ENCODE results near the gene PNLIPRP1.
A peak's percentile ranks its signal among the peaks of the same experiment; 100 is the strongest.

Gene PNLIPRP1

GRCh38 chr10:116602648-116603400 is 12.1 kb downstream of the PNLIPRP1 start:
- DNase-seq, result no peak

GRCh38 chr10:116606061-116606483 is 15.3 kb downstream of the PNLIPRP1 start:
- no peak for DNase-seq

GRCh38 chr10:116607336-116607735 is 16.6 kb downstream of the PNLIPRP1 start:
- DNase-seq, result no peak

- DNase-seq, result no peak
Observed at GRCh38 chr10:116608686-116609594, 18.2 kb downstream of the PNLIPRP1 start.

- no peak for DNase-seq
Observed at GRCh38 chr10:116610443-116611152, 19.8 kb downstream of the PNLIPRP1 start.

- no peak for DNase-seq
Observed at GRCh38 chr10:116611153-116611545, 20.4 kb downstream of the PNLIPRP1 start.

- DNase-seq, result no peak
Observed at GRCh38 chr10:116612107-116612769, 21.5 kb downstream of the PNLIPRP1 start.

GRCh38 chr10:116613471-116613870 is 22.7 kb downstream of the PNLIPRP1 start:
- DNase-seq, result no peak

- no peak for DNase-seq
Observed at GRCh38 chr10:116614796-116615195, 24.0 kb downstream of the PNLIPRP1 start.

GRCh38 chr10:116615199-116615776 is 24.5 kb downstream of the PNLIPRP1 start:
- no peak for DNase-seq

GRCh38 chr10:116620423-116621400 is 30.0 kb downstream of the PNLIPRP1 start, which contains the start of gene PNLIPRP2:
TSS of gene PNLIPRP2 (plus strand) at chr10:116620953.
- DNase-seq, result no peak

- no peak for DNase-seq
Observed at GRCh38 chr10:116621476-116621875, 30.7 kb downstream of the PNLIPRP1 start.

- DNase-seq, result no peak
Observed at GRCh38 chr10:116621934-116622655, 31.3 kb downstream of the PNLIPRP1 start.

- DNase-seq, result no peak
Observed at GRCh38 chr10:116625845-116626244, 35.1 kb downstream of the PNLIPRP1 start.

- DNase-seq, result no peak
Observed at GRCh38 chr10:116626815-116627214, 36.1 kb downstream of the PNLIPRP1 start.

GRCh38 chr10:116627386-116627933 is 36.7 kb downstream of the PNLIPRP1 start:
- DNase-seq, result peak; percentile 10

GRCh38 chr10:116629340-116629739 is 38.6 kb downstream of the PNLIPRP1 start:
- DNase-seq, result no peak

- DNase-seq, result no peak
Observed at GRCh38 chr10:116630020-116630419, 39.3 kb downstream of the PNLIPRP1 start.

GRCh38 chr10:116631871-116632295 is 41.1 kb downstream of the PNLIPRP1 start:
- no peak for DNase-seq
